ENCODE measurements around the gene RBMXL3. TPM values are rescaled to one million over a fixed set of nuclear protein-coding genes. Genes with fewer than 3 reads are reported as not detected.
"Not testable (repeated sequence)": the region's sequence is repeated elsewhere in the genome, so short reads cannot be mapped to it uniquely, and the experiment has no call there.

Gene RBMXL3
- total RNA-seq, 1 donor from 2014 or later, result not detected

DNA sequence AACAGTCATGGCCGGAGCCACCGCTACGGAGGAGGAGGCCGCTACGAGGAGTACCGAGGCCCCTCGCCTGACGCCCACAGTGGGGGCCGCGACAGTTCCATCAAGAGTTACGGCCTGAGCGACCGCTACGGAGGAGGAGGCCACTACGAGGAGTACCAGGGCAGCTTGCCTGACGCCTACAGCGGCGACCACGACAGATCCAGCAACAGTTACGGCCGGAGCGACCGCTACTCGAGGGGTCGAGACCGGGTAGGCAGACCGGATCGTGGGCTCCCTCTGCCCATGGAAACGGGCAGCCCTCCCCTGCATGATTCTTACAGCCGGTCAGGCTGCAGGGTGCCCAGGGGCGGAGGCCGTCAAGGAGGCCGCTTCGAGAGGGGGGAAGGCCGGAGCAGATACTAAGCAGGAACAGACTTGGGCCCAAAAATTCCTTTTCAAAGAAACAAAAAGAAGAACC lies 3.1 kb downstream of the RBMXL3 start:
- H3K4me3 ChIP-seq, result no peak overlapping the region
- no peak for DNase-seq
- intact Hi-C loops (cut with DNase I), result no loop called here
- no peaks in the 10 kb centered on the region for H3K4me1 ChIP-seq
- H3K27ac ChIP-seq, result no peak overlapping the region
- no peaks in the 10 kb centered on the region for H3K27me3 ChIP-seq
- H3K36me3 ChIP-seq, result no peaks in the 10 kb centered on the region
- TF ChIP-seq, protein P1, sequence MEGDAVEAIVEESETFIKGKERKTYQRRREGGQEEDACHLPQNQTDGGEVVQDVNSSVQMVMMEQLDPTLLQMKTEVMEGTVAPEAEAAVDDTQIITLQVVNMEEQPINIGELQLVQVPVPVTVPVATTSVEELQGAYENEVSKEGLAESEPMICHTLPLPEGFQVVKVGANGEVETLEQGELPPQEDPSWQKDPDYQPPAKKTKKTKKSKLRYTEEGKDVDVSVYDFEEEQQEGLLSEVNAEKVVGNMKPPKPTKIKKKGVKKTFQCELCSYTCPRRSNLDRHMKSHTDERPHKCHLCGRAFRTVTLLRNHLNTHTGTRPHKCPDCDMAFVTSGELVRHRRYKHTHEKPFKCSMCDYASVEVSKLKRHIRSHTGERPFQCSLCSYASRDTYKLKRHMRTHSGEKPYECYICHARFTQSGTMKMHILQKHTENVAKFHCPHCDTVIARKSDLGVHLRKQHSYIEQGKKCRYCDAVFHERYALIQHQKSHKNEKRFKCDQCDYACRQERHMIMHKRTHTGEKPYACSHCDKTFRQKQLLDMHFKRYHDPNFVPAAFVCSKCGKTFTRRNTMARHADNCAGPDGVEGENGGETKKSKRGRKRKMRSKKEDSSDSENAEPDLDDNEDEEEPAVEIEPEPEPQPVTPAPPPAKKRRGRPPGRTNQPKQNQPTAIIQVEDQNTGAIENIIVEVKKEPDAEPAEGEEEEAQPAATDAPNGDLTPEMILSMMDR (IDR thresholded peaks at IDR 0.05), result no peak
- ATAC-seq, result no peak
- H3K9me3 ChIP-seq, result no peaks in the 10 kb centered on the region

DNA sequence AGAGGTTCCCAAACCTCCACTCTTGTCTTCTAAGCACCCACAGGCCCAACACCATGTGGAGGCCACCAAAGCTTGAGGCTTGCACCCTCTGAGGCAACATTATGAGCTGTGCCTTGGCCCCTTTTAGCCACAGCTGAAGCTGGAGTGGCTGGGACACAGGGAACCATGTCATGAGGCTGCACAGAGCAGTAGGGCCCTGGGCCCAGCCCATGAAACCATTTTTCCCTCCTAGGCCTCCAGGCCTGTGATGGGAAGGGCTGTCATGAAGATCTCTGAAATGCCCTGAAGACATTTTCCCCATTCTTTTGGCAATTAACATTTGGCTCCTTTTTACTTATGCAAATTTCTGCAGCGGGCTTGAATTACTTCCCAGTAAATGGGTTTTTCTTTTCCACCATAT lies 14.8 kb downstream of the RBMXL3 start:
- no peaks in the 10 kb centered on the region for H3K36me3 ChIP-seq
- H3K27me3 ChIP-seq, result no peaks in the 10 kb centered on the region
- no peaks in the 10 kb centered on the region for H3K9me3 ChIP-seq
- no peak overlapping the region for H3K27ac ChIP-seq
- H3K4me3 ChIP-seq, result no peak overlapping the region
- no peaks in the 10 kb centered on the region for H3K4me1 ChIP-seq
- intact Hi-C loops (cut with DNase I), result no loop called here
- ATAC-seq, result no peak
- TF ChIP-seq, protein P1 (IDR thresholded peaks at IDR 0.05), result no peak
- no peak for DNase-seq

DNA sequence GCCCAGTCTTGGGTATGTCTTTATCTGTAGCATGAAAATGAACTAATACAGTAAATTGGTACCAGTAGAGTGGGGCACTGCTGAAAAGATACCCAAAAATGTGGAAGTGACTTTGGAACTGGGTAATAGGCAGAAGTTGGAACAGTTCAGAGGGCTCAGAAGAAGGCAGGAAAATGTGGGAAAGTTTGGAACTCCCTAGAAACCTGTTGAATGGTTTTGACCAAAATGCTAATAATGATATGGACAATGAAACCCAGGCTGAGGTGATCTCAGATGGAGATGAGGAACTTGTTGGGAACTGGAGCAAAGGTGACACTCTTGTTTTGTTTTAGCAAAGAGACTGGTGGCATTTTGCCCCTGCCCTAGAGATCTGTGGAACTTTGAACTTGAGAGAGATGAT lies 20.3 kb downstream of the RBMXL3 start:
- H3K27me3 ChIP-seq; ATAC-seq; DNase-seq; H3K4me3 ChIP-seq; H3K9me3 ChIP-seq; H3K27ac ChIP-seq; intact Hi-C loops (cut with DNase I); H3K4me1 ChIP-seq; H3K36me3 ChIP-seq: not testable (repeated sequence)

DNA sequence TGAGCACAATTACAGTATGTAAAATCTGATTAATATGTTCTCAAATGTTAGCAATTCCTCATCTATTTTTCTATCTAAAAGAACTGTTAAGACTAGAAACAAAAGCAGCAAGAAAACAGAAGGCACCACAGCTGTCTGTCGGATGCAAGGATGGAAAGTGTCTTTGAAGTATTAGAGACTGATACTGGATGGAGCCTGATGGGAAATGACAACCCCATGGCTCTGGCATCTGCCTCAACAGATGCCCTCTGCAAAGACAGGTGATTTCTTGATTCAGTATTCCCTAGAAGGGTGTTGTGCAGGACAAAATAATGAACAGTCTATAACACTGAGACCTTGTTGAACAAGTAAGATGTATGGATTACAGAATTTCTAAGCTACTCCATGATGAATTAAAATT lies 24.9 kb downstream of the RBMXL3 start:
- Histone ChIP-seq H3K27me3 (no peaks in the 10 kb centered on the region), H3K36me3 (no peaks in the 10 kb centered on the region), H3K27ac (no peak overlapping the region), H3K4me3 (no peak overlapping the region), H3K4me1 (no peaks in the 10 kb centered on the region), H3K9me3 (no peaks in the 10 kb centered on the region)
- DNase-seq (no peak), ATAC-seq (no peak)
- TF ChIP-seq, protein P1 (IDR thresholded peaks at IDR 0.05), result no peak
- intact Hi-C loops (cut with DNase I), result no loop called here

DNA sequence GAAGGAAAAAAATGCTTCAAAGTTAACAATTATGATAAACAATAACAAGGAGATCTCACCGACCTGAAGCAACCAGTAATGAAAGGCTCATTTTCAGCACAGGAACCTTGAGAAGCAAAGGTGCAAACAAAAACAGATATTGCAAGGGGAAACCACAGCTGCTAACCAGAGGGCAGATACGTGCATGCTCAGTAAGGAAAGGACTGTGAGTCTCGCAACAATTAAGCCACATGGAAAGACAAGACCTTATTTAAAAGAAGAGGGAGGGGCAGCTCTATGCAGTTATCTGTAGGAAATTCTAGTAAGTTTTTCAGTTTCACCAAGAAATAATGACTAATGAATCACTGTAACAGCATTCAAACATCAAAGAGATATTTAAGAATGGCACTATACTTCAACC lies 25.4 kb downstream of the RBMXL3 start:
- H3K36me3 ChIP-seq, result no peaks in the 10 kb centered on the region
- no peaks in the 10 kb centered on the region for H3K9me3 ChIP-seq
- no peaks in the 10 kb centered on the region for H3K27me3 ChIP-seq
- ATAC-seq (no peak), DNase-seq (no peak)
- TF ChIP-seq, protein P1 (IDR thresholded peaks at IDR 0.05), result no peak
- no peak overlapping the region for H3K27ac ChIP-seq
- intact Hi-C loops (cut with DNase I), result no loop called here
- no peaks in the 10 kb centered on the region for H3K4me1 ChIP-seq
- H3K4me3 ChIP-seq, result no peak overlapping the region

DNA sequence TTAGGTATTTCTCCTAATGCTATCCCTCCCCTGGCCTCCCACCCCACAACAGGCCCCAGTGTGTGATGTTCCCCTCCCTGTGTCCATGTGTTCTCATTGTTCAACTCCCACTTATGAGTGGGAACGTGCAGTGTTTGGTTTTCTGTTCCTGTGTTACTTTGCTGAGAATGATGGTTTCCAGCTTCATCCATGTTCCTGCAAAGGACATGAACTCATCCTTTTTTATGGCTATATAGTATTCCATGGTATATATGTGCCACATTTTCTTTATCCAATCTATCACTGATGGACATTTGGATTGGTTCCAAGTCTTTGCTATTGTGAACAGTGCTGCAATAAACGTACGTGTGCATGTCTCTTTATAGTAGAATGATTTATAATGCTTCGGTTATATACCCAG lies 28.1 kb downstream of the RBMXL3 start:
- intact Hi-C loops (cut with DNase I); H3K36me3 ChIP-seq; ATAC-seq; DNase-seq; H3K27ac ChIP-seq; H3K9me3 ChIP-seq; H3K4me3 ChIP-seq; H3K4me1 ChIP-seq; H3K27me3 ChIP-seq: not testable (repeated sequence)

DNA sequence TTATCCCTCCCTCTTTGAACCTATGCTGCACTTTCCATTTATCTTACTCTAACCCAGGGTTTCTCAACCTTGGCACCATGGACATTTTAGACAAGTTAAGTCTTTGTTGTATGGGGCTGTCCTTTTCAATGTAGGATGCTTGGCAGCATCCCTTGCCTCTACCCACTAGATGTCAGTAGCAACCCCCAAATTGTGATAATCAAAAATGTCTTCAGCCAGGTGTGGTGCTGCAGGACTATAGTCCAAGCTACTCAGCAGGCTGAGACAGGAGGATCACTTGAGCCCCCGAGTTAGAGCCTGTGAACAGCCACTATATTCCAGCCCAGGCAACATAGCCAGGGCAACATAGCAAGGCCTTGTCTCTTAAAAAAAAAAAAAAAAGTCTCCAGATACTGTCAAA lies 37.7 kb downstream of the RBMXL3 start:
- no peaks in the 10 kb centered on the region for H3K9me3 ChIP-seq
- H3K27me3 ChIP-seq, result no peaks in the 10 kb centered on the region
- intact Hi-C loops (cut with DNase I), result no loop called here
- H3K4me3 ChIP-seq, result no peak overlapping the region
- ATAC-seq (peak; percentile 60), DNase-seq (no peak)
- no peaks in the 10 kb centered on the region for H3K36me3 ChIP-seq
- TF ChIP-seq, protein P1 (IDR thresholded peaks at IDR 0.05), result peak; percentile 27
- H3K27ac ChIP-seq, result no peak overlapping the region
- H3K4me1 ChIP-seq, result no peaks in the 10 kb centered on the region

Data from upper lobe of right lung (tissue), 1 donor.